ENCODE measurements around the gene MAST4. TPM values are rescaled to one million over a fixed set of nuclear protein-coding genes. Genes with fewer than 3 reads are reported as not detected.

Gene MAST4
- total and polyA plus RNA-seq, 2 of the 13 experiments (the other 11 are each of a cell fraction or from before 2014, with no cell fraction given), result 3.4 to 3.7 TPM

- TF ChIP-seq PRDM4 (CRISPR knock-in tag; IDR thresholded peaks at IDR 0.05; ENCODE audit: borderline replicate concordance), result no peak
- no peak for TF ChIP-seq MTA1 (CRISPR knock-in tag; IDR thresholded peaks at IDR 0.05; ENCODE audit: borderline replicate concordance)
- no peak for TF ChIP-seq ZNF10 (CRISPR knock-in tag; IDR thresholded peaks at IDR 0.05; ENCODE audit: borderline replicate concordance, low read depth)
- no peak for TF ChIP-seq ZNF678 (CRISPR knock-in tag; IDR thresholded peaks at IDR 0.05)
- no peak for TF ChIP-seq KDM5A (IDR thresholded peaks at IDR 0.05; ENCODE audit: borderline replicate concordance, low read length)
- no peak for TF ChIP-seq ZFP62 (CRISPR knock-in tag; IDR thresholded peaks at IDR 0.05)
- no peak for TF ChIP-seq CSRNP1 (CRISPR knock-in tag; IDR thresholded peaks at IDR 0.05)
- no peak for TF ChIP-seq RBM22 (optimal IDR thresholded peaks at IDR 0.05; ENCODE audit: low read length)
- TF ChIP-seq ZNF777 (CRISPR knock-in tag; IDR thresholded peaks at IDR 0.05), result no peak
- no peak for TF ChIP-seq IRX3 (CRISPR knock-in tag; IDR thresholded peaks at IDR 0.05; ENCODE audit: borderline replicate concordance, low read depth)
- no peak for TF ChIP-seq ZNF12 (CRISPR knock-in tag; IDR thresholded peaks at IDR 0.05)
- no peak for TF ChIP-seq SKIL (CRISPR knock-in tag; IDR thresholded peaks at IDR 0.05; ENCODE audit: borderline replicate concordance)
- no peak for TF ChIP-seq ZNF512 (CRISPR knock-in tag; IDR thresholded peaks at IDR 0.05)
- TF ChIP-seq ZNF670 (CRISPR knock-in tag; IDR thresholded peaks at IDR 0.05; ENCODE audit: borderline replicate concordance), result 0 out of 2 replicates have a peak, but pooled peaks have one; percentile 57
- TF ChIP-seq FOXK1 (CRISPR knock-in tag; IDR thresholded peaks at IDR 0.05; ENCODE audit: borderline replicate concordance, low read depth), result no peak
- no peak for TF ChIP-seq TIGD3 (CRISPR knock-in tag; IDR thresholded peaks at IDR 0.05; ENCODE audit: borderline replicate concordance)
- peak; percentile 89 for TF ChIP-seq GATAD2A (CRISPR knock-in tag; IDR thresholded peaks at IDR 0.05)
- TF ChIP-seq RXRA (CRISPR knock-in tag; IDR thresholded peaks at IDR 0.05), result no peak; the same call in 1 of the 2 replicates
- no peak for TF ChIP-seq NCOR1 (IDR thresholded peaks at IDR 0.05; ENCODE audit: borderline replicate concordance, low read length)
- no peak for TF ChIP-seq MLLT10 (CRISPR knock-in tag; IDR thresholded peaks at IDR 0.05)
- no peak for TF ChIP-seq ZNF576 (CRISPR knock-in tag; IDR thresholded peaks at IDR 0.05)
- TF ChIP-seq ATAD3A (CRISPR knock-in tag; IDR thresholded peaks at IDR 0.05), result no peak
Observed at GRCh38 chr5:67142816-67143215, 546.6 kb downstream of the MAST4 start (continued).

Measured in HepG2 (cell line).